HepG2 (cell line): Measurements from ENCODE around the gene TELO2. TPM values are rescaled to one million over a fixed set of nuclear protein-coding genes. Genes with fewer than 3 reads are reported as not detected.

Experiments
- ETV5 ChIP-seq: IDR thresholded peaks from 2 replicates; pipeline ENCODE4 v1.6.1; 2018; ENCODE audit warnings: missing biosample characterization, missing genetic modification reagents, inconsistent platforms, borderline replicate concordance
- FOXP4 ChIP-seq: sonication (generic); formaldehyde crosslinking; IDR thresholded peaks from 2 replicates; pipeline ENCODE4 v1.4.0; 2020; ENCODE audit warnings: missing genetic modification reagents
- HES4 ChIP-seq: sonication (generic); formaldehyde crosslinking; IDR thresholded peaks from 2 replicates; pipeline ENCODE4 v1.9.0; 2021; ENCODE audit warnings: mild to moderate bottlenecking, missing genetic modification reagents, borderline replicate concordance
- HNF4G ChIP-seq, 2 experiments: sonication (generic) in 1 of 2; formaldehyde crosslinking in 1 of 2; IDR thresholded peaks; 2 replicates each; pipeline versions ENCODE4 v1.4.0 to v1.6.1; 2011 to 2020; ENCODE audit warnings: borderline replicate concordance in 2 of 2, low read depth in 2 of 2, mild to moderate bottlenecking in 2 of 2, low read length in 1 of 2, missing genetic modification reagents in 1 of 2, moderate library complexity in 1 of 2
- KDM5B ChIP-seq: sonication (generic); formaldehyde crosslinking; IDR thresholded peaks from 2 replicates; pipeline ENCODE4 v1.4.0; 2020; ENCODE audit warnings: missing genetic modification reagents, mild to moderate bottlenecking, borderline replicate concordance
- NCOA5 ChIP-seq: sonication (generic); formaldehyde crosslinking; IDR thresholded peaks from 2 replicates; pipeline ENCODE4 v1.4.0; 2020; ENCODE audit warnings: missing genetic modification reagents
- RBM22 ChIP-seq: fragments of 200-400 bp; formaldehyde crosslinking; optimal IDR thresholded peaks from 2 replicates; pipeline ENCODE3; 2017; ENCODE audit warnings: mild to moderate bottlenecking, low read length, moderate library complexity
- RCOR2 ChIP-seq: IDR thresholded peaks from 2 replicates; pipeline ENCODE4 v1.6.1; 2016; ENCODE audit warnings: missing biosample characterization, missing genetic modification reagents
- RFX1 ChIP-seq: fragments of 450-650 bp; IDR thresholded peaks from 2 replicates; pipeline ENCODE4 v1.6.1; 2017
- SALL2 ChIP-seq: sonication (generic); formaldehyde crosslinking; IDR thresholded peaks from 2 replicates; pipeline ENCODE4 v1.8.1; 2023; ENCODE audit warnings: mild to moderate bottlenecking, missing genetic modification reagents, inconsistent platforms
- TGIF2 ChIP-seq: IDR thresholded peaks from 2 replicates; pipeline ENCODE4 v1.6.1; 2016; ENCODE audit warnings: control low read depth, missing compliant biosample characterization
- TOE1 ChIP-seq: sonication (generic); formaldehyde crosslinking; IDR thresholded peaks from 2 replicates; pipeline ENCODE4 v1.4.0; 2020; ENCODE audit warnings: mild to moderate bottlenecking, missing genetic modification reagents
- ZBTB20 ChIP-seq: sonication (generic); formaldehyde crosslinking; IDR thresholded peaks from 2 replicates; pipeline ENCODE4 v1.8.1; 2023; ENCODE audit warnings: missing genetic modification reagents, low read depth, mild to moderate bottlenecking, borderline replicate concordance
- ZNF207 ChIP-seq: fragments of 450-650 bp; IDR thresholded peaks from 2 replicates; pipeline ENCODE4 v1.6.1; 2016; ENCODE audit warnings: antibody characterized with exemption, borderline replicate concordance
- ZNF34 ChIP-seq: sonication (generic); formaldehyde crosslinking; IDR thresholded peaks from 2 replicates; pipeline ENCODE4 v1.4.0; 2020; ENCODE audit warnings: mild to moderate bottlenecking, missing genetic modification reagents, borderline replicate concordance
- ZNF503 ChIP-seq: sonication (generic); formaldehyde crosslinking; IDR thresholded peaks from 2 replicates; pipeline ENCODE4 v1.4.0; 2020; ENCODE audit warnings: missing genetic modification reagents
- ZNF781 ChIP-seq: sonication (generic); formaldehyde crosslinking; IDR thresholded peaks from 2 replicates; pipeline ENCODE4 v1.5.1; 2020; ENCODE audit warnings: borderline replicate concordance, mild to moderate bottlenecking, missing genetic modification reagents; ENCODE audit errors: not compliant biosample characterization
- ZNF878 ChIP-seq: sonication (generic); formaldehyde crosslinking; IDR thresholded peaks from 2 replicates; pipeline ENCODE4 v1.8.1; 2023; ENCODE audit warnings: mild to moderate bottlenecking, missing genetic modification reagents, moderate library complexity
- ZSCAN25 ChIP-seq: sonication (generic); formaldehyde crosslinking; IDR thresholded peaks from 2 replicates; pipeline ENCODE4 v1.8.0; 2022; ENCODE audit warnings: mild to moderate bottlenecking, missing genetic modification reagents
- ZSCAN5A ChIP-seq: sonication (generic); formaldehyde crosslinking; IDR thresholded peaks from 2 replicates; pipeline ENCODE4 v1.8.0; 2022; ENCODE audit warnings: mild to moderate bottlenecking, missing genetic modification reagents, borderline replicate concordance
- ZUFSP ChIP-seq: sonication (generic); formaldehyde crosslinking; IDR thresholded peaks from 2 replicates; pipeline ENCODE4 v1.9.0; 2021; ENCODE audit warnings: missing genetic modification reagents, mild to moderate bottlenecking, borderline replicate concordance
- polyA plus RNA-seq, 8 experiments: library from polyadenylated mRNA; depleted of rRNA in 3 of 8; stranded (reverse) in 7 of 8; unstranded in 1 of 8; fragments of >200 nt; fragmentation: Illumina TruSeq in 4 of 8; extraction: Trizol in 4 of 8; gene quantifications; 2 replicates each; pipeline versions ENCODE4 v1.2.1 to v1.2.3, GENCODE V29; 2011 to 2016; ENCODE audit warnings: low read depth in 4 of 8, missing spikeins in 1 of 8, mixed read lengths in 1 of 8; ENCODE audit not compliant: insufficient read depth in 1 of 8
- total RNA-seq, 5 experiments: library from RNA; depleted of rRNA; stranded (reverse); fragments of >200 nt; fragmentation: Illumina TruSeq; extraction: Trizol; gene quantifications; 2 replicates each; pipeline ENCODE4 v1.2.3, GENCODE V29; 2016; ENCODE audit warnings: low read depth in 1 of 5

The TELO2 gene
- total and polyA plus RNA-seq, 2 of the 13 experiments (the other 11 are each of a cell fraction or from before 2014, with no cell fraction given): 10.1 to 17.9 TPM

GRCh38 chr16:1545044-1546040 is 52.2 kb downstream of the TELO2 start (continued):
- TF ChIP-seq ZUFSP (no peak), ETV5 (CRISPR knock-in tag) (peak; percentile 86; the same call in 1 of the 2 replicates), RBM22 (no peak), HNF4G (IDR thresholded peaks at IDR 0.05; ENCODE audit: borderline replicate concordance, low read depth, low read length) (peak; percentile 43; the same call in 1 of the 2 replicates), HNF4G (CRISPR knock-in tag; IDR thresholded peaks at IDR 0.05; ENCODE audit: borderline replicate concordance, low read depth) (no peak), RCOR2 (peak; percentile 52; the same call in 1 of the 2 replicates), KDM5B (0 out of 2 replicates have a peak, but pooled peaks have one; percentile 28), ZBTB20 (CRISPR knock-in tag) (no peak), HES4 (CRISPR knock-in tag) (no peak), SALL2 (CRISPR knock-in tag) (no peak), NCOA5 (CRISPR knock-in tag) (no peak), ZNF781 (CRISPR knock-in tag) (no peak), RFX1 (no peak), ZNF878 (no peak), TOE1 (CRISPR knock-in tag) (no peak), FOXP4 (CRISPR knock-in tag) (peak; percentile 40; the same call in 1 of the 2 replicates), ZSCAN25 (CRISPR knock-in tag) (peak; percentile 56; the same call in 1 of the 2 replicates), ZNF207 (no peak), ZNF34 (CRISPR knock-in tag) (no peak), TGIF2 (CRISPR knock-in tag) (peak; percentile 40; the same call in 1 of the 2 replicates), ZSCAN5A (no peak), ZNF503 (CRISPR knock-in tag) (no peak)
